Activated CD4-positive, alpha-beta T cell treated with anti-CD3 and anti-CD28 coated beads, Interleukin-2, amount 50 U/mL, for 16 hours (primary cell): ENCODE measurements around the gene PDE11A.

Experiments
- DNase-seq: peaks from one replicate; pipeline ENCODE4 v3.0.0-alpha.2; 2020

Gene PDE11A

GRCh38 chr2:177665328-177665727 is 407.2 kb downstream of the PDE11A start:
- no peak for DNase-seq

GRCh38 chr2:177662895-177663294 is 409.7 kb downstream of the PDE11A start:
- DNase-seq: no peak

GRCh38 chr2:177660742-177661141 is 411.8 kb downstream of the PDE11A start:
- no peak for DNase-seq

GRCh38 chr2:177658309-177658708 is 414.3 kb downstream of the PDE11A start:
- DNase-seq: no peak

- no peak for DNase-seq
These were observed 420.7 kb downstream of the PDE11A start for GRCh38 chr2:177651833-177652232.

- DNase-seq: no peak
These were observed 422.7 kb downstream of the PDE11A start for GRCh38 chr2:177649568-177650518.

- DNase-seq: no peak
These were observed 425.8 kb downstream of the PDE11A start for GRCh38 chr2:177646791-177647190.

- no peak for DNase-seq
These were observed 426.3 kb downstream of the PDE11A start for GRCh38 chr2:177646241-177646640.

- DNase-seq: no peak
These were observed 431.2 kb downstream of the PDE11A start for GRCh38 chr2:177641331-177641730.

GRCh38 chr2:177640423-177640822 is 432.2 kb downstream of the PDE11A start:
- DNase-seq: no peak

- no peak for DNase-seq
These were observed 433.2 kb downstream of the PDE11A start for GRCh38 chr2:177639262-177639914.

GRCh38 chr2:177638507-177638906 is 434.1 kb downstream of the PDE11A start:
- no peak for DNase-seq

GRCh38 chr2:177636672-177637071 is 435.9 kb downstream of the PDE11A start:
- no peak for DNase-seq

- DNase-seq: no peak
These were observed 436.9 kb downstream of the PDE11A start for GRCh38 chr2:177635696-177636095.

- no peak for DNase-seq
These were observed 438.7 kb downstream of the PDE11A start for GRCh38 chr2:177633910-177634294.

GRCh38 chr2:177633111-177633510 is 439.5 kb downstream of the PDE11A start:
- no peak for DNase-seq

GRCh38 chr2:177631680-177632079 is 440.9 kb downstream of the PDE11A start:
- DNase-seq: no peak

GRCh38 chr2:177629357-177630024 is 443.1 kb downstream of the PDE11A start:
- DNase-seq: no peak

GRCh38 chr2:177628831-177629230 is 443.7 kb downstream of the PDE11A start:
- no peak for DNase-seq

- DNase-seq: no peak
These were observed 446.6 kb downstream of the PDE11A start for GRCh38 chr2:177625744-177626650.

- no peak for DNase-seq
These were observed 450.1 kb downstream of the PDE11A start for GRCh38 chr2:177622521-177622920.

GRCh38 chr2:177619986-177620385 is 452.6 kb downstream of the PDE11A start:
- no peak for DNase-seq

- no peak for DNase-seq
These were observed 453.1 kb downstream of the PDE11A start for GRCh38 chr2:177619461-177619860.
